Astrocyte of the spinal cord (primary cell): ENCODE measurements around the gene SPATA20.

ENCODE experiments used
- DNase-seq: peaks from one replicate; pipeline ENCODE4 v3.0.0; 2011; ENCODE audit warnings: low read depth, low spot score
- H3K4me3 ChIP-seq: 2 replicates; pipeline ENCODE4 v1.5.1; 2011; ENCODE audit warnings: low read depth, mild to moderate bottlenecking, low read length, moderate library complexity
- in situ Hi-C: cut with HindIII; loops from 2 replicates; pipeline ENCODE4 v1.10.0; 2017; ENCODE audit warnings: low sequenced_read_pairs
- TF ChIP-seq, protein P1 (sequence below): IDR thresholded peaks from 2 replicates; pipeline ENCODE4 v1.5.1; 2012; ENCODE audit warnings: low read depth, mild to moderate bottlenecking, low read length, inconsistent platforms

SPATA20 gene

GRCh38 chr17:50571681-50572080 lies 24.7 kb downstream of the SPATA20 start:
- TF ChIP-seq, protein P1, sequence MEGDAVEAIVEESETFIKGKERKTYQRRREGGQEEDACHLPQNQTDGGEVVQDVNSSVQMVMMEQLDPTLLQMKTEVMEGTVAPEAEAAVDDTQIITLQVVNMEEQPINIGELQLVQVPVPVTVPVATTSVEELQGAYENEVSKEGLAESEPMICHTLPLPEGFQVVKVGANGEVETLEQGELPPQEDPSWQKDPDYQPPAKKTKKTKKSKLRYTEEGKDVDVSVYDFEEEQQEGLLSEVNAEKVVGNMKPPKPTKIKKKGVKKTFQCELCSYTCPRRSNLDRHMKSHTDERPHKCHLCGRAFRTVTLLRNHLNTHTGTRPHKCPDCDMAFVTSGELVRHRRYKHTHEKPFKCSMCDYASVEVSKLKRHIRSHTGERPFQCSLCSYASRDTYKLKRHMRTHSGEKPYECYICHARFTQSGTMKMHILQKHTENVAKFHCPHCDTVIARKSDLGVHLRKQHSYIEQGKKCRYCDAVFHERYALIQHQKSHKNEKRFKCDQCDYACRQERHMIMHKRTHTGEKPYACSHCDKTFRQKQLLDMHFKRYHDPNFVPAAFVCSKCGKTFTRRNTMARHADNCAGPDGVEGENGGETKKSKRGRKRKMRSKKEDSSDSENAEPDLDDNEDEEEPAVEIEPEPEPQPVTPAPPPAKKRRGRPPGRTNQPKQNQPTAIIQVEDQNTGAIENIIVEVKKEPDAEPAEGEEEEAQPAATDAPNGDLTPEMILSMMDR, result no peak
- DNase-seq, result no peak
- in situ Hi-C loops, result no loop called here
- H3K4me3 ChIP-seq, result no peak overlapping the region

GRCh38 chr17:50572541-50572940 lies 25.6 kb downstream of the SPATA20 start:
- TF ChIP-seq, protein P1, result no peak
- in situ Hi-C loops, result no loop called here
- H3K4me3 ChIP-seq, result no peak overlapping the region
- DNase-seq, result no peak

GRCh38 chr17:50573866-50574611 lies 27.1 kb downstream of the SPATA20 start:
- TF ChIP-seq, protein P1, result no peak
- in situ Hi-C loops, result no loop called here

GRCh38 chr17:50575581-50576210 lies 28.7 kb downstream of the SPATA20 start:
- in situ Hi-C loops, result no loop called here

More at GRCh38 chr17:50573866-50574611, 27.1 kb downstream of the SPATA20 start:
- no peak for DNase-seq
- H3K4me3 ChIP-seq, result no peak overlapping the region

DNA sequence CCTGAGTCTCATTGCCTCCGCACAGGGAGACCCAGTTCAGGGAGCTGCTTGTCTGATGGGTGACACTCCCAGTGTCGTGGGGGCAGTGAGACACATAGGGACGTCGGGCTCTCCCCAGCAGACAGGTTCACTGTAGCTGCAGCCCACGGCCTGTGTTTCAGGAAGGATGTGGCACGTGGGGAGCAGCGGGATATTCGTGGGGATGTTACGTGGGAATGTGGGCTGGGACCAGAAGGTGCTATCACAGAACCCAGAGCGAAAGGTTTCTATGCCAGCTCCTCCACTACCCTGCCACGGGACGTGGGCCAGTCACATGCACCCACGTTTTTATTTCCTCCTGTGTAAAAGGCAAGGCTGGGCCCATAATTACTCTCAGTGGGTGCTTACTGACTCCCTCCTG lies 29.9 kb downstream of the SPATA20 start:
- H3K4me3 ChIP-seq, result no peak overlapping the region
- TF ChIP-seq, protein P1, result no peak
- in situ Hi-C loops, result no loop called here
- no peak for DNase-seq

More at GRCh38 chr17:50575581-50576210, 28.7 kb downstream of the SPATA20 start:
- TF ChIP-seq, protein P1, result no peak
- DNase-seq, result no peak
- H3K4me3 ChIP-seq, result no peak overlapping the region

GRCh38 chr17:50577451-50577954 lies 30.5 kb downstream of the SPATA20 start:
- in situ Hi-C loops, result no loop called here
- TF ChIP-seq, protein P1, result no peak

More at GRCh38 chr17:50577451-50577954, 30.5 kb downstream of the SPATA20 start:
- no peak overlapping the region for H3K4me3 ChIP-seq
- DNase-seq, result no peak
